Endothelial cell of umbilical vein (primary cell): Measurements from ENCODE around the gene ARMC7. TPM values are rescaled to one million over a fixed set of nuclear protein-coding genes. Genes with fewer than 3 reads are reported as not detected.

Source experiments
- BruUV-seq: library from RNA; stranded (reverse); fragments of 400-500 nt; replicated peaks from 2 replicates; lab custom pipeline; 2021; lab: Mats Ljungman, UMichigan
- CTCF ChIA-PET: fragments of 300-600, 350-600 bp; sonication (Branson Sonifier 250); formaldehyde crosslinking; loops from one replicate; lab custom pipeline; 2021; ENCODE audit warnings: antibody characterized with exemption, inconsistent platforms; lab: Charles Lee
- POLR2A ChIA-PET: fragments of 300-600, 350-600 bp; sonication (Branson Sonifier 250); formaldehyde crosslinking; loops from one replicate; lab custom pipeline; 2021; ENCODE audit warnings: antibody characterized with exemption, inconsistent platforms; lab: Charles Lee
- DNase-seq: peaks from one replicate; pipeline ENCODE4 v3.0.0-alpha.2; 2011; ENCODE audit warnings: low read depth, low spot score
- FAIRE-seq: peaks from 2 replicates; lab custom pipeline; 2011; peaks lifted over from hg19 to GRCh38; lab: Jason Lieb, UNC
- H2AFZ ChIP-seq: 2 replicates; pipeline ENCODE4 v1.6.0; 2012; ENCODE audit warnings: low read depth, low read length, control low read depth, inconsistent platforms
- H3K27ac ChIP-seq: 2 replicates; pipeline ENCODE4 v1.5.1; 2011; ENCODE audit warnings: low read depth, mild to moderate bottlenecking, control low read depth, low read length, moderate library complexity; ENCODE audit not compliant: insufficient read depth
- H3K27me3 ChIP-seq, 2 experiments: 2 replicates each; pipeline versions ENCODE4 v1.6.0 to v1.6.1; 2011; ENCODE audit warnings: low read length in 2 of 2, mixed read lengths in 1 of 2; ENCODE audit not compliant: control insufficient read depth in 2 of 2, insufficient read depth in 2 of 2
- H3K36me3 ChIP-seq, 2 experiments: 2 replicates in 1 of 2; 3 replicates in 1 of 2; pipeline ENCODE4 v1.5.1; 2011; ENCODE audit warnings: low read length in 2 of 2, mild to moderate bottlenecking in 1 of 2, moderate library complexity in 1 of 2; ENCODE audit not compliant: control insufficient read depth in 2 of 2, insufficient read depth in 2 of 2; ENCODE audit errors: extremely low read depth in 1 of 2
- H3K4me1 ChIP-seq: 3 replicates; pipeline ENCODE4 v1.5.1; 2011; ENCODE audit warnings: mild to moderate bottlenecking, low read length; ENCODE audit not compliant: control insufficient read depth, insufficient read depth; ENCODE audit errors: extremely low read depth
- H3K4me2 ChIP-seq: 2 replicates; pipeline ENCODE4 v1.6.1; 2011; ENCODE audit warnings: low read length, control low read depth, mixed read lengths; ENCODE audit not compliant: insufficient read depth
- H3K4me3 ChIP-seq, 3 experiments: fragments of 200-600 bp in 1 of 3; sonication (generic), shearing (Covaris generic) in 1 of 3; replicated peaks in 1 of 3; 2 replicates each; pipeline ENCODE4 v1.5.1; 2011 to 2016; ENCODE audit warnings: control low read depth in 3 of 3, low read length in 3 of 3, mild to moderate bottlenecking in 2 of 3, inconsistent platforms in 1 of 3, low read depth in 1 of 3, moderate library complexity in 1 of 3; ENCODE audit not compliant: insufficient read depth in 1 of 3
- H3K79me2 ChIP-seq: 2 replicates; pipeline ENCODE4 v1.6.0; 2012; ENCODE audit warnings: low read length, inconsistent platforms; ENCODE audit not compliant: control insufficient read depth, insufficient read depth
- H3K9ac ChIP-seq: replicated peaks from 2 replicates; pipeline ENCODE3; 2011; ENCODE audit warnings: low read length, control low read depth; ENCODE audit not compliant: insufficient read depth; ENCODE audit errors: extremely low read depth
- H3K9me1 ChIP-seq: replicated peaks from 3 replicates; pipeline ENCODE4 v1.6.0; 2011; ENCODE audit warnings: mild to moderate bottlenecking, low read length; ENCODE audit not compliant: control insufficient read depth, insufficient read depth; ENCODE audit errors: extremely low read depth
- H3K9me3 ChIP-seq: replicated peaks from 2 replicates; pipeline ENCODE4 v1.5.1; 2012; ENCODE audit warnings: low read length, inconsistent platforms; ENCODE audit not compliant: control insufficient read depth, insufficient read depth
- H4K20me1 ChIP-seq: replicated peaks from 2 replicates; pipeline ENCODE3; 2011; ENCODE audit warnings: mild to moderate bottlenecking, low read length; ENCODE audit not compliant: control insufficient read depth, insufficient read depth; ENCODE audit errors: extremely low read depth
- CTCF ChIP-seq, 2 donors: IDR thresholded peaks; 1 replicate in 1 of 2; 2 replicates in 1 of 2; pipeline ENCODE4 v1.5.1; 2011; ENCODE audit warnings: low read length in 2 of 2, mild to moderate bottlenecking in 2 of 2, moderate library complexity in 2 of 2, control low read depth in 1 of 2, inconsistent platforms in 1 of 2, low read depth in 1 of 2; ENCODE audit not compliant: insufficient read depth in 1 of 2; ENCODE audit errors: extremely low read depth in 1 of 2
- MYC ChIP-seq: IDR thresholded peaks from one replicate; pipeline ENCODE4 v1.6.1; 2011; ENCODE audit warnings: mild to moderate bottlenecking, low read depth, low read length
- dilution Hi-C: fragments of 300-500 bp; cut with MboI; formaldehyde crosslinking; loops from one replicate; pipeline ENCODE4 v1.15.0; 2019; ENCODE audit warnings: low sequenced_read_pairs; ENCODE audit not compliant: extremely low pct_ligation_motif_present
- intact Hi-C: fragments of 100-400 bp; cut with micrococcal nuclease; formaldehyde crosslinking; loops from one replicate; pipeline ENCODE4 v1.10.0; 2022
- polyA plus RNA-seq, 4 experiments: library from polyadenylated mRNA; depleted of rRNA in 3 of 4; stranded (reverse) in 3 of 4; unstranded in 1 of 4; fragments of >200 nt; gene quantifications; 2 replicates each; pipeline versions ENCODE4 v1.2.1 to v1.2.3, GENCODE V29; 2011 to 2012; ENCODE audit warnings: missing spikeins in 1 of 4
- total RNA-seq: library from RNA; stranded (reverse); gene quantifications from 2 replicates; pipeline ENCODE4 v1.2.3, GENCODE V29; 2021
- TF ChIP-seq, protein P1 (sequence below): IDR thresholded peaks from 2 replicates; pipeline ENCODE4 v1.6.1; 2011; ENCODE audit not compliant: insufficient read depth, insufficient read length

Gene ARMC7
- total and polyA plus RNA-seq, 2 donors (not counting 3 experiments of a cell fraction or from before 2014, with no cell fraction given) = 11.8 to 15.7 TPM

GRCh38 chr17:75118307-75118706 lies 8.5 kb downstream of the ARMC7 start:
- Histone ChIP-seq H3K9ac (no peak overlapping the region), H3K4me1 (peaks cover 7% of the 10 kb centered on the region), H3K9me1 (no peaks in the 10 kb centered on the region), H3K4me3 (no peak overlapping the region), H2AFZ (no peak overlapping the region), H3K79me2 (no peaks in the 10 kb centered on the region), H3K27ac (no peak overlapping the region), H3K27me3 (no peaks in the 10 kb centered on the region), H3K4me2 (no peak overlapping the region), H3K36me3 (peaks cover 2 to 3% of the 10 kb centered on the region in 2 experiments), H4K20me1 (no peaks in the 10 kb centered on the region), H3K9me3 (no peaks in the 10 kb centered on the region)
- POLR2A ChIA-PET = no interaction called here
- TF ChIP-seq MYC = no peak
- TF ChIP-seq, protein P1, sequence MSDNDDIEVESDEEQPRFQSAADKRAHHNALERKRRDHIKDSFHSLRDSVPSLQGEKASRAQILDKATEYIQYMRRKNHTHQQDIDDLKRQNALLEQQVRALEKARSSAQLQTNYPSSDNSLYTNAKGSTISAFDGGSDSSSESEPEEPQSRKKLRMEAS = no peak
- TF ChIP-seq CTCF (IDR thresholded peaks at IDR 0.05; ENCODE audit: extremely low read depth in 1 of 2, insufficient read depth in 1 of 2, low read depth in 1 of 2, low read length in 2 of 2) = no peak
- intact Hi-C loops (no loop called here), dilution Hi-C loops (no loop called here)
- FAIRE-seq (no peak), DNase-seq (no peak)
- no TSS peak for BruUV-seq
- CTCF ChIA-PET = interaction anchor here (1.2 to 5.5 kb wide), 4 partner anchors 7 to 84 kb away, joined by 3 to 257 read pairs (median 47); partner anchors contain the start of gene NUP85
